Measurements from ENCODE around the gene RAP2A. TPM values are rescaled to one million over a fixed set of nuclear protein-coding genes. Genes with fewer than 3 reads are reported as not detected.

Gene RAP2A
- total RNA-seq: 10 to 100 TPM; 32.4 to 45.7 (median 33.5) TPM

DNA sequence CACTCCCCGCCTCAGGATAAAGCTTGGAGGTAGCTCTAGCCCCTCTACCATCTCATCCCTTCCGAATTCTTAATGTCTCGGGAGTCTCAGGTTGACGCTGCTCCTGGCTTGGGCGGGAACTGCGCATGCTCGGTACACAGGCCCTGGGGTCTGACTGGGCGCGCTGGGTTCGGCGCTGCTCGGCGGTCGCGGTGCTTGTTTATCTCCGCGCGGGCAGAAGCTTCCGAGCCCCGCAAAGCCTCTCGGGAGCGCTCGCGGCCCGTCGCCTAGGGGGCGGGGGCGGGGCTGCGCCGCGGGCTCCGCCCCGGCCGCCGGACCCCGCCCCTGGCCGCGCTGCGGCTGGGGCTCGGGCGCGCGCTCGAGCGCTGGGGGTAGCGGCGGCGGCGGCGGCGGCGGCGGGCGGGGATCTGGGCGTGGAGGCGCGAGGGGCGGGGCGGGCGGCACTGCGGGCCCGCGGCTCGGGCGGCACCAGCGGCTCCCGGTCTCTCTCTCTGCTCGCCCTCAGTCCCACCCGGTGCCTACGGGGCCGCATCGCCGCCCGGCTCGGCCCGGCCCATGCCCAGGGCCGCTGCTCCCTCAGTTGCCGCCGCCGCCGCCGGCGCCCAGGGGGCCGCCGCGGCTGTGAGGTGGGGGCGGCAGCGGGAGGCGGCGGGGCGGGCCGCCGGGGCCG is at the start of gene RAP2A:
RAP2A (plus strand) TSS at position 443 of the 670 bp plus-strand sequence. CDS start 302 bp downstream, outside the sequence.
- 0 to 1% methylated on average over 3 to 43 of the region's 94 CpGs for WGBS, 2 donors
- Histone ChIP-seq H3K27ac (peak within 1 kb of the TSS; percentile 100), H3K36me3 (no peaks in the 10 kb centered on the region), H3K9me3 (no peaks in the 10 kb centered on the region), H3K4me1 (peaks cover 0 to 59% (median 11%) of the 10 kb centered on the region in 4 donors), H3K4me3 (peak within 1 kb of the TSS; percentile 83 to 93 (median 90)), H3K27me3 (no peaks in the 10 kb centered on the region)
- TF ChIP-seq POLR2A (IDR thresholded peaks at IDR 0.05) (peak; percentile 57 to 82), EP300 (IDR thresholded peaks at IDR 0.05) (peak in 1 of 2 donors; percentile 93)
- TF ChIP-seq, protein P1, sequence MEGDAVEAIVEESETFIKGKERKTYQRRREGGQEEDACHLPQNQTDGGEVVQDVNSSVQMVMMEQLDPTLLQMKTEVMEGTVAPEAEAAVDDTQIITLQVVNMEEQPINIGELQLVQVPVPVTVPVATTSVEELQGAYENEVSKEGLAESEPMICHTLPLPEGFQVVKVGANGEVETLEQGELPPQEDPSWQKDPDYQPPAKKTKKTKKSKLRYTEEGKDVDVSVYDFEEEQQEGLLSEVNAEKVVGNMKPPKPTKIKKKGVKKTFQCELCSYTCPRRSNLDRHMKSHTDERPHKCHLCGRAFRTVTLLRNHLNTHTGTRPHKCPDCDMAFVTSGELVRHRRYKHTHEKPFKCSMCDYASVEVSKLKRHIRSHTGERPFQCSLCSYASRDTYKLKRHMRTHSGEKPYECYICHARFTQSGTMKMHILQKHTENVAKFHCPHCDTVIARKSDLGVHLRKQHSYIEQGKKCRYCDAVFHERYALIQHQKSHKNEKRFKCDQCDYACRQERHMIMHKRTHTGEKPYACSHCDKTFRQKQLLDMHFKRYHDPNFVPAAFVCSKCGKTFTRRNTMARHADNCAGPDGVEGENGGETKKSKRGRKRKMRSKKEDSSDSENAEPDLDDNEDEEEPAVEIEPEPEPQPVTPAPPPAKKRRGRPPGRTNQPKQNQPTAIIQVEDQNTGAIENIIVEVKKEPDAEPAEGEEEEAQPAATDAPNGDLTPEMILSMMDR (IDR thresholded peaks at IDR 0.05): peak in 2 of 5 experiments; percentile 6 to 27
- DNase-seq (ENCODE audit: low spot score in 2 of 2): peak; percentile 75 to 79

DNA sequence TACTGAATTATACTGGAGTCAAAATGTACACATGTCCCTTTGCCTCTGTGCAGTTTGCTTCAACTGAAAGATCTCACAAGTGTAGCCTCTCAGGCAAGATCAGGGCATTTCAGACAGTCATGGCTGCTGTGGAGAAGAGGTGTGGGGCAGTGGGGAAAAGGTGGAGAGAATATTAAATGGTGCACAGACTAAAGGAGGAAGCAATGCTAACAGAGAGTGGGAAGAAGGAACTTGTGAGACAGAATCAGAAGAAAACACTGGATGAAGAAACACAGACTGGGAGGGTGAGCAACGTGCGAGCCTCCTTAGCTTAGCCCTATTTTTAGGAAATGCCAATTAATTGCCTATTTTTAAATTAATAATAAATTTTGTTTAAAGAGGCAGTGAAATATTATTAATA is 49.6 kb upstream of the RAP2A start:
- H3K4me3 ChIP-seq: no peak overlapping the region
- 77 to 78% methylated on average over 2 of the region's 2 CpGs for WGBS, 2 donors
- peaks cover 0 to 45% (median 5%) of the 10 kb centered on the region in 3 donors for H3K36me3 ChIP-seq
- DNase-seq (ENCODE audit: low spot score in 2 of 2): no peak
- H3K9me3 ChIP-seq: no peaks in the 10 kb centered on the region
- H3K27ac ChIP-seq: peak overlapping the region in 1 of 4 donors; percentile 13
- TF ChIP-seq EP300 (IDR thresholded peaks at IDR 0.05): no peak
- TF ChIP-seq POLR2A (IDR thresholded peaks at IDR 0.05): no peak
- TF ChIP-seq, protein P1 (IDR thresholded peaks at IDR 0.05): no peak
- H3K27me3 ChIP-seq: no peaks in the 10 kb centered on the region
- peaks cover 0 to 12% (median under 1%) of the 10 kb centered on the region in 4 donors for H3K4me1 ChIP-seq

DNA sequence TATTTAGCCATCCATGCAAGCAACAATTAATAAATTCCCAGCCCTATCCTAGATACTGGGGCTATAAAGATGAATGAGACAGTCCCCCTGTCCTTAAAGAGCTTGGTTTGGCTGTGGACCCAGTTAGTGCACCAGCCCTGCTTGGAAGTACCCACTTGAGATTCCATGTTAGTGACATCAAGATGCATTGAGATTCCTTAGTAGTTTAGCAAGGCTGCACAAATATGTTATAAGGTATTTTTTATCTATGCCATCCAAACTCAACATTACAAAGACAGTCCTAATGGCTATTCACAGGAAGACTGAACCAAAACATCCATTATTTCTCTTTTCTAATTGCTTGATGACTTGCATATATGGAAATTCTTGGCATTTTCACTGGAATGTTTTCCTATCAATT is 48.8 kb upstream of the RAP2A start:
- no peak for DNase-seq (ENCODE audit: low spot score in 2 of 2)
- Histone ChIP-seq H3K36me3 (peaks cover 0 to 40% (median 5%) of the 10 kb centered on the region in 3 donors), H3K27me3 (no peaks in the 10 kb centered on the region), H3K4me1 (peaks cover 0 to 12% (median 3%) of the 10 kb centered on the region in 4 donors), H3K27ac (peak overlapping the region in 1 of 4 donors; percentile 64), H3K9me3 (no peaks in the 10 kb centered on the region), H3K4me3 (no peak overlapping the region)
- TF ChIP-seq POLR2A (IDR thresholded peaks at IDR 0.05) (no peak), EP300 (IDR thresholded peaks at IDR 0.05) (no peak)
- TF ChIP-seq, protein P1 (IDR thresholded peaks at IDR 0.05): no peak

- Histone ChIP-seq H3K27me3 (no peaks in the 10 kb centered on the region), H3K9me3 (no peaks in the 10 kb centered on the region), H3K4me1 (peaks cover 0 to 14% (median 6%) of the 10 kb centered on the region in 4 donors), H3K27ac (peak overlapping the region in 3 of 4 donors; percentile 15 to 64 (median 40)), H3K4me3 (no peak overlapping the region), H3K36me3 (peaks cover 0 to 34% (median 5%) of the 10 kb centered on the region in 3 donors)
- 94 to 97% methylated on average over 3 of the region's 3 CpGs for WGBS, 2 donors
- no peak for DNase-seq (ENCODE audit: low spot score in 2 of 2)
- TF ChIP-seq EP300 (IDR thresholded peaks at IDR 0.05) (no peak), POLR2A (IDR thresholded peaks at IDR 0.05) (no peak)
- TF ChIP-seq, protein P1 (IDR thresholded peaks at IDR 0.05): no peak
Measured at GRCh38 chr13:97385854-97386253, 48.1 kb upstream of the RAP2A start.

- TF ChIP-seq, protein P1 (IDR thresholded peaks at IDR 0.05): no peak
- TF ChIP-seq EP300 (IDR thresholded peaks at IDR 0.05) (peak in 1 of 2 donors; percentile 4), POLR2A (IDR thresholded peaks at IDR 0.05) (no peak)
- WGBS, 2 donors: 70 to 81% methylated on average over 4 of the region's 4 CpGs
- H3K36me3 ChIP-seq: peaks cover 0 to 40% (median 5%) of the 10 kb centered on the region in 3 donors
- H3K4me3 ChIP-seq: no peak overlapping the region
- no peaks in the 10 kb centered on the region for H3K9me3 ChIP-seq
- no peaks in the 10 kb centered on the region for H3K27me3 ChIP-seq
- peak overlapping the region in 2 of 4 donors; percentile 40 to 64 for H3K27ac ChIP-seq
- peaks cover 0 to 25% (median 6%) of the 10 kb centered on the region in 4 donors for H3K4me1 ChIP-seq
- no peak for DNase-seq (ENCODE audit: low spot score in 2 of 2)
Measured at GRCh38 chr13:97386801-97387484, 47.0 kb upstream of the RAP2A start.
